HG02610 (cell line): ENCODE data around the gene GLB1L2.
"Not testable (repeated sequence)": the region's sequence is repeated elsewhere in the genome, so short reads cannot be mapped to it uniquely, and the experiment has no call there.

Experiments
- ATAC-seq: cut with Tn5 transposase; IDR thresholded peaks from one replicate; pipeline ENCODE4 v1.9.1; 2021; ENCODE audit warnings: mild to moderate bottlenecking, moderate library complexity; ENCODE audit not compliant: unreplicated experiment

GLB1L2 gene

GRCh38 chr11:134331354-134332188, at the start of gene GLB1L2:
TSS of gene GLB1L2 (plus strand) at chr11:134331988. CDS start at chr11:134332062, 74 bp downstream.
- ATAC-seq = peak; percentile 82

- no peak for ATAC-seq
These were observed 49.4 kb upstream of the GLB1L2 start for GRCh38 chr11:134282121-134283045.

- no peak for ATAC-seq
These were observed 48.1 kb upstream of the GLB1L2 start for GRCh38 chr11:134283461-134284230.

- ATAC-seq = not testable (repeated sequence)
These were observed 47.4 kb upstream of the GLB1L2 start for GRCh38 chr11:134284349-134284748.

- ATAC-seq = no peak
These were observed 44.2 kb upstream of the GLB1L2 start for GRCh38 chr11:134287561-134287960.

GRCh38 chr11:134288486-134288885, 43.3 kb upstream of the GLB1L2 start:
- no peak for ATAC-seq

GRCh38 chr11:134289167-134289566, 42.6 kb upstream of the GLB1L2 start:
- ATAC-seq = no peak

- no peak for ATAC-seq
These were observed 42.0 kb upstream of the GLB1L2 start for GRCh38 chr11:134289789-134290188.

GRCh38 chr11:134290646-134291045, 41.1 kb upstream of the GLB1L2 start:
- no peak for ATAC-seq

- ATAC-seq = no peak
These were observed 40.6 kb upstream of the GLB1L2 start for GRCh38 chr11:134291196-134291595.

GRCh38 chr11:134292661-134293060, 39.1 kb upstream of the GLB1L2 start:
- no peak for ATAC-seq

- ATAC-seq = no peak
These were observed 38.4 kb upstream of the GLB1L2 start for GRCh38 chr11:134293119-134294113.

- ATAC-seq = no peak
These were observed 37.1 kb upstream of the GLB1L2 start for GRCh38 chr11:134294664-134295063.

- no peak for ATAC-seq
These were observed 19.6 kb upstream of the GLB1L2 start for GRCh38 chr11:134312223-134312622.

- ATAC-seq = no peak
These were observed 19.0 kb upstream of the GLB1L2 start for GRCh38 chr11:134312807-134313206.

- no peak for ATAC-seq
These were observed 18.4 kb upstream of the GLB1L2 start for GRCh38 chr11:134313379-134313778.

- ATAC-seq = no peak
These were observed 17.8 kb upstream of the GLB1L2 start for GRCh38 chr11:134313821-134314607.

- no peak for ATAC-seq
These were observed 14.7 kb upstream of the GLB1L2 start for GRCh38 chr11:134317103-134317502.

GRCh38 chr11:134321373-134321772, 10.4 kb upstream of the GLB1L2 start:
- not testable (repeated sequence) for ATAC-seq
